T-cell (primary cell): Measurements from ENCODE around the gene ZFYVE9. TPM values are rescaled to one million over a fixed set of nuclear protein-coding genes. Genes with fewer than 3 reads are reported as not detected.

Source experiments
- total RNA-seq, 35 experiments: library from RNA in 6 of 35; stranded (reverse) in 6 of 35; fragments of 120-200 nt in 1 of 35; gene quantifications; one replicate each; pipeline versions ENCODE4 v1.2.1 to v1.2.4 and lab custom pipeline; 2013 to 2026

Gene ZFYVE9
- total RNA-seq, 5 donors from 2014 or later (not counting 1 experiment from before 2014, with no cell fraction given) = 6.5 to 9.0 (median 8.7) TPM

Other genes starting within 250 kb of the ZFYVE9 start
- under 1 TPM in 4 of 5 donors, not detected in 1; 0.02 to 0.18 (median 0.06) TPM for gene RAB3B, start 151.4 kb upstream of the ZFYVE9 start, total RNA-seq
- gene KTI12, start 108.3 kb upstream of the ZFYVE9 start, total RNA-seq = 10 to 100 TPM; 15.3 to 25.4 (median 18.1) TPM
- 10 to 100 TPM; 26.1 to 44.8 (median 40.3) TPM for gene TXNDC12, start 86.9 kb upstream of the ZFYVE9 start, total RNA-seq
- gene BTF3L4, start 85.8 kb upstream of the ZFYVE9 start, total RNA-seq = 10 to 100 TPM; 30.1 to 33.6 (median 32.0) TPM
- gene CC2D1B, start 224.1 kb downstream of the ZFYVE9 start, total RNA-seq = 10 to 100 TPM; 59.7 to 87.3 (median 83.6) TPM